ENCODE results near the gene THSD7B. TPM values are rescaled to one million over a fixed set of nuclear protein-coding genes. Genes with fewer than 3 reads are reported as not detected.

THSD7B gene
- total RNA-seq, 1 donor from 2014 or later: 0.38 TPM

DNA sequence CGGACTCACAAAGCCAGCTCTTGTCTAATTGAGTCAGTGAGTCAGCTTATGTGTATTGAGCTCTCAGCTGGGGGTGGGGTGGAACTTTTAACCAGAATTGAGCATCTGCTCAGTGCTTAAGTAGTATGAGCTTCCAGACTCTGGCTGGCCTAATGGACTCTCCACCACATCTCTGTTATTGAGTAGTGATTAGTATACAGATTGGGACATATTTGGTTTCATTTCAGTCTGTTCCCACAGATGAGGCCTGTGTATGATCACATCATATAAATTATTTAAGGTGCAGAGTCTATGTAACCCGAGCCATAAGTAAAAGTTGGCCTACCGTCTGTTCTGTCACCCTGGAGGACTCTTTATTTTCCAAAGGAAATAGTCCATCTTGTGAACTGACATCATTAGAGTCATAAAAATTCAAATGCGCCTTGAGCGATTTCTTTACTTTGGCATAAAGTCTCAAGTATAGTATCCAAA lies 152.1 kb downstream of the THSD7B start:
- TF ChIP-seq, protein P1, sequence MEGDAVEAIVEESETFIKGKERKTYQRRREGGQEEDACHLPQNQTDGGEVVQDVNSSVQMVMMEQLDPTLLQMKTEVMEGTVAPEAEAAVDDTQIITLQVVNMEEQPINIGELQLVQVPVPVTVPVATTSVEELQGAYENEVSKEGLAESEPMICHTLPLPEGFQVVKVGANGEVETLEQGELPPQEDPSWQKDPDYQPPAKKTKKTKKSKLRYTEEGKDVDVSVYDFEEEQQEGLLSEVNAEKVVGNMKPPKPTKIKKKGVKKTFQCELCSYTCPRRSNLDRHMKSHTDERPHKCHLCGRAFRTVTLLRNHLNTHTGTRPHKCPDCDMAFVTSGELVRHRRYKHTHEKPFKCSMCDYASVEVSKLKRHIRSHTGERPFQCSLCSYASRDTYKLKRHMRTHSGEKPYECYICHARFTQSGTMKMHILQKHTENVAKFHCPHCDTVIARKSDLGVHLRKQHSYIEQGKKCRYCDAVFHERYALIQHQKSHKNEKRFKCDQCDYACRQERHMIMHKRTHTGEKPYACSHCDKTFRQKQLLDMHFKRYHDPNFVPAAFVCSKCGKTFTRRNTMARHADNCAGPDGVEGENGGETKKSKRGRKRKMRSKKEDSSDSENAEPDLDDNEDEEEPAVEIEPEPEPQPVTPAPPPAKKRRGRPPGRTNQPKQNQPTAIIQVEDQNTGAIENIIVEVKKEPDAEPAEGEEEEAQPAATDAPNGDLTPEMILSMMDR (IDR thresholded peaks at IDR 0.05): no peak
- no peaks in the 10 kb centered on the region for H3K4me1 ChIP-seq
- no peak overlapping the region for H3K27ac ChIP-seq
- no peak for DNase-seq
- intact Hi-C loops (cut with DNase I): no loop called here
- ATAC-seq: no peak
- no peak overlapping the region for H3K4me3 ChIP-seq
- H3K9me3 ChIP-seq: no peaks in the 10 kb centered on the region
- H3K36me3 ChIP-seq: no peaks in the 10 kb centered on the region
- H3K27me3 ChIP-seq (ENCODE audit: low read depth): no peaks in the 10 kb centered on the region

DNA sequence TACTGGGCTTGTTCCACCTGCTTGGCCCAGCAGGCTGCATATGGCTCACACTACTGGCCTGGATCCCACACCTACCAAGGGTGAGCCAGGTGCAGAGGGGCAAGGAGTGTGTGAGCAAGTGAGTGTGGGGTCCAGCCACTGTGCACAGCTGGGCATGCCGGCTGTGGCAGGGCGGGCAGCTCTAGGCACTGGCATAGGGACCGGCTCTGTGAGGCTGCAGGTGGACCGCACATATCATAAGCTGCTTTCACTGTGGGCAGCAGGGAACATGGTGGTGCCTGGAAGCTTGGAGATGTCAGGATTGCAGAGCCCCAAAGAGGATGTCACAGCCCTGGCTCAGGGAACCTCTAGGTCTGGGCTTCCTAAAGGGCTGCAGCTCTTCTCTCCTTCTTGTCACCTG lies 154.3 kb downstream of the THSD7B start:
- Histone ChIP-seq H3K27me3 (ENCODE audit: low read depth) (no peaks in the 10 kb centered on the region), H3K27ac (no peak overlapping the region), H3K4me3 (no peak overlapping the region), H3K4me1 (no peaks in the 10 kb centered on the region), H3K9me3 (no peaks in the 10 kb centered on the region), H3K36me3 (no peaks in the 10 kb centered on the region)
- ATAC-seq (no peak), DNase-seq (no peak)
- intact Hi-C loops (cut with DNase I): no loop called here
- TF ChIP-seq, protein P1 (IDR thresholded peaks at IDR 0.05): no peak

DNA sequence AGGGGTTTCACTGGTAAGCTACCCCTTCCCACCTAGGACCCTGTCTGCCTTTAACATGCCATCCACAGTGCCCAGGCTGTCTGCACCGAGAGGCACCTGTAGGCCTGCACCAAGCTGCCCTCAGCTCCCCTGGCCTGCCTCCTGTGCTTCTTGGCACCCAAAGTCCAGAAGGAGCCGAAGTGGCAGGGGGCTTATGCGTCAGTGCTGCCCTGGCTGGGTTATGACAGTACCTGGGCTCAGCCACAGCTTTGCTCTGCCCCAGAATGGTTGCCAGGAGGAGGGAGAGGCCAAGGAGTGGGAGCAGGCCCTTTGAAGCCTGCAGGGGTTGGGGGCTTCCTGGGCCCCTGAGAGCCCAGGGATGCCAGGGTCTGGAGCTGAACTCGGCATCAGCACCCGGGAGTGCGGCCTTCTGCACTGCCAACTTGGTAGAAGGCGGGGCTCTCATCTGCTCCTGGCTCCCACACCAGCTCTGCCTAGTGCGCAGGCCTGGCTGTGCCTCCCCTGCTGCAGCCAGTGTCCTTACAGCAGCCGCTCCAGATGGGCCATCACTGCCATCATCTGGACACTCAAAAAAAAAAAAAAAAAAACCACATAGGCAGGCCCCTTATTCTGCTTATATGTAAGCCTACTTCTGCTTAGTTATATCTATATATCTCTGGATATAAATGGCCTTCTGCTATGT lies 155.4 kb downstream of the THSD7B start:
- H3K27ac ChIP-seq: no peak overlapping the region
- H3K36me3 ChIP-seq: no peaks in the 10 kb centered on the region
- ATAC-seq (peak; percentile 24 to 50), DNase-seq (no peak)
- intact Hi-C loops (cut with DNase I): no loop called here
- H3K27me3 ChIP-seq (ENCODE audit: low read depth): no peaks in the 10 kb centered on the region
- H3K4me1 ChIP-seq: no peaks in the 10 kb centered on the region
- H3K4me3 ChIP-seq: no peak overlapping the region
- no peaks in the 10 kb centered on the region for H3K9me3 ChIP-seq
- TF ChIP-seq, protein P1 (IDR thresholded peaks at IDR 0.05): no peak

GRCh38 chr2:136927156-136927555 lies 161.8 kb downstream of the THSD7B start:
- Histone ChIP-seq H3K4me3 (no peak overlapping the region), H3K27ac (no peak overlapping the region), H3K27me3 (ENCODE audit: low read depth) (no peaks in the 10 kb centered on the region), H3K36me3 (no peaks in the 10 kb centered on the region), H3K9me3 (no peaks in the 10 kb centered on the region), H3K4me1 (no peaks in the 10 kb centered on the region)
- no peak for DNase-seq
- intact Hi-C loops (cut with DNase I): no loop called here
- TF ChIP-seq, protein P1 (IDR thresholded peaks at IDR 0.05): no peak
- no peak for ATAC-seq

GRCh38 chr2:136929531-136929930 lies 164.2 kb downstream of the THSD7B start:
- no peak for ATAC-seq
- no peaks in the 10 kb centered on the region for H3K9me3 ChIP-seq
- DNase-seq: no peak
- intact Hi-C loops (cut with DNase I): no loop called here
- no peaks in the 10 kb centered on the region for H3K36me3 ChIP-seq
- no peak overlapping the region for H3K4me3 ChIP-seq
- no peaks in the 10 kb centered on the region for H3K27me3 ChIP-seq (ENCODE audit: low read depth)
- H3K27ac ChIP-seq: no peak overlapping the region
- TF ChIP-seq, protein P1 (IDR thresholded peaks at IDR 0.05): no peak
- no peaks in the 10 kb centered on the region for H3K4me1 ChIP-seq
